Gastroesophageal sphincter (tissue), 4 donors: Measurements from ENCODE around the gene FXYD6. TPM values are rescaled to one million over a fixed set of nuclear protein-coding genes. Genes with fewer than 3 reads are reported as not detected.

Source experiments
- ATAC-seq: fragments of 150-250 bp; one replicate; pipeline ENCODE4 v1.9.1; 2016; ENCODE audit warnings: mild to moderate bottlenecking, moderate library complexity
- H3K27ac ChIP-seq, 4 donors: fragments of 200-600 bp; sonication (generic) in 3 of 4; 1 replicate in 3 of 4; 2 replicates in 1 of 4; pipeline ENCODE4 v1.5.1; 2016 to 2019
- H3K27me3 ChIP-seq: fragments of 200-600 bp; sonication (generic); one replicate; pipeline ENCODE4 v1.5.1; 2019
- H3K36me3 ChIP-seq, 2 donors: fragments of 200-600 bp; sonication (generic); one replicate each; pipeline ENCODE4 v1.5.1; 2019; ENCODE audit warnings: control low read depth in 1 of 2
- H3K4me1 ChIP-seq, 3 donors: fragments of 200-600 bp; sonication (generic); 1 replicate in 2 of 3; 2 replicates in 1 of 3; pipeline ENCODE4 v1.5.1; 2016 to 2019; ENCODE audit warnings: control low read depth in 2 of 3
- H3K4me3 ChIP-seq, 2 donors: fragments of 200-600 bp; sonication (generic); one replicate each; pipeline ENCODE4 v1.5.1; 2019; ENCODE audit warnings: mild to moderate bottlenecking in 1 of 2, moderate library complexity in 1 of 2
- H3K9me3 ChIP-seq, 3 donors: fragments of 200-600 bp; sonication (generic); one replicate each; pipeline ENCODE4 v1.5.1; 2017 to 2019; ENCODE audit warnings: control low read depth in 2 of 3
- EP300 ChIP-seq: sonication (generic); formaldehyde crosslinking; IDR thresholded peaks from one replicate; pipeline ENCODE4 v1.6.1; 2017; ENCODE audit warnings: antibody characterized with exemption, mild to moderate bottlenecking
- POLR2A ChIP-seq, 2 donors: fragments of 450-650 bp; IDR thresholded peaks; one replicate each; pipeline ENCODE4 v1.6.1; 2017; ENCODE audit warnings: antibody characterized with exemption in 2 of 2, mild to moderate bottlenecking in 2 of 2, moderate library complexity in 1 of 2
- POLR2AphosphoS5 ChIP-seq: sonication (generic); formaldehyde crosslinking; IDR thresholded peaks from one replicate; pipeline ENCODE4 v1.6.1; 2017; ENCODE audit warnings: antibody characterized with exemption
- WGBS, 2 donors: methylation state at CpG; one replicate each; pipeline ENCODE4 v1.1.5; 2018; ENCODE audit warnings: low coverage in 1 of 2; 5-methylcytosine and 5-hydroxymethylcytosine counted together
- total RNA-seq, 4 donors: library from RNA; depleted of rRNA; stranded (reverse); fragments of >200 nt; gene quantifications; one replicate each; pipeline ENCODE4 v1.1.0, GENCODE V29; 2016
- TF ChIP-seq, protein P1 (sequence below), 4 experiments: fragments of 200-600 bp in 2 of 4; fragments of 450-650 bp in 2 of 4; sonication (generic) in 1 of 4; IDR thresholded peaks; one replicate each; pipeline ENCODE4 v1.5.1; 2017 to 2019; ENCODE audit warnings: antibody characterized with exemption in 4 of 4, mild to moderate bottlenecking in 2 of 4, moderate library complexity in 2 of 4

Gene FXYD6
- total RNA-seq, 4 donors from 2014 or later = 28.6 to 76.7 (median 74.4) TPM

DNA sequence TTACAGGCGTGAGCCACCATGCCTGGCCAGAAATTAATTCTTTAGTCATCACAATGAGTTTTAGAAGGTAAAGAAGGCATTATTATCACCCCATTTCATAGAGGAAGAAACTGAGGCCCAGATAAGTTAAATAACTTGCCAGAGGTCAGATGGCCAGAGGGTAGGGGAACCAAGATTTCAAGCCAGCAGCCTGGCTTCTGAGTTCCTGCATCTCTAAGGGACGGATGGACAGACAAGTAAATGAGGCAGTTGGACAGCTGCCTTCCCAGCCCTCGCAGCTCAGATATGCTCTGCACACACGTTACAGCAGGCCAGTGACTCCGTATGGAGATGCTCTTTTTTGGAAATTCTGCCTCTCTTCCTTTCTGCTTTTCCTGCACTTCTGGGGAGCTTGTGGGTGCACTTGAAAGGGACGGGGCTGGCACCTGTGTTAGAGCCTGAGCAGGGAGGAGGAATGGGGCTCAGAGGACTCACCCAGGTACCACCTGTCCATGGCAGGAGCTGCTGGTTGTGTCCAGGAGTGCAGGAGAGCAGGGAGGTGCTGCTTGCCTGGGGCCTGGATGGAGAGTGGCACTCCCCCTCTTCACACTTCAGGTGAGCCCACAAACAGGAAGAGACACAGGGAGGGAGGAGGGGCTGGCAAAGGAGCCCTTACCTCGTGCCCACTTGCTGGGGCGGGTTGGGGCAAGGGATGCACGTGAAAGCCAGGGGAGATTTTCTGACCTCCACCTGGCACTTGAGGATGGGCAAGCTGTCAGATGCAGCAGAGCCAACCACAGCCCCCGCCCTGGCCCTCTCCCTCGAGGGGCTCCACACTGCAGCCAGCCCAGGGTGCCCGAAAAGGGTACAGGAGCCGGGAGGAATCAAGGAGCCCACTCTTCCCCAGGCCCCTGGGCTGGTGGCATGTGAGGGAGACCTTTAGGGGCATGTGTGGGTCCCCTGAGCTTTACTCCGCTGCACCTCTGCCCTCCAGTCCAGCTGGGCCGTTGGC is 48.6 kb downstream of the FXYD6 start:
- no peak for ATAC-seq
- Histone ChIP-seq H3K4me1 (peaks cover 0 to 69% (median 19%) of the 10 kb centered on the region in 3 donors), H3K9me3 (no peaks in the 10 kb centered on the region), H3K36me3 (no peaks in the 10 kb centered on the region), H3K27me3 (peaks cover 69% of the 10 kb centered on the region), H3K27ac (peak overlapping the region in 3 of 4 donors; percentile 50 to 72 (median 64)), H3K4me3 (no peak overlapping the region)
- 41 to 51% methylated on average over 5 to 6 of the region's 15 CpGs for WGBS, 2 donors
- no peak for TF ChIP-seq POLR2A (IDR thresholded peaks at IDR 0.05)
- TF ChIP-seq POLR2AphosphoS5 = no peak
- TF ChIP-seq, protein P1, sequence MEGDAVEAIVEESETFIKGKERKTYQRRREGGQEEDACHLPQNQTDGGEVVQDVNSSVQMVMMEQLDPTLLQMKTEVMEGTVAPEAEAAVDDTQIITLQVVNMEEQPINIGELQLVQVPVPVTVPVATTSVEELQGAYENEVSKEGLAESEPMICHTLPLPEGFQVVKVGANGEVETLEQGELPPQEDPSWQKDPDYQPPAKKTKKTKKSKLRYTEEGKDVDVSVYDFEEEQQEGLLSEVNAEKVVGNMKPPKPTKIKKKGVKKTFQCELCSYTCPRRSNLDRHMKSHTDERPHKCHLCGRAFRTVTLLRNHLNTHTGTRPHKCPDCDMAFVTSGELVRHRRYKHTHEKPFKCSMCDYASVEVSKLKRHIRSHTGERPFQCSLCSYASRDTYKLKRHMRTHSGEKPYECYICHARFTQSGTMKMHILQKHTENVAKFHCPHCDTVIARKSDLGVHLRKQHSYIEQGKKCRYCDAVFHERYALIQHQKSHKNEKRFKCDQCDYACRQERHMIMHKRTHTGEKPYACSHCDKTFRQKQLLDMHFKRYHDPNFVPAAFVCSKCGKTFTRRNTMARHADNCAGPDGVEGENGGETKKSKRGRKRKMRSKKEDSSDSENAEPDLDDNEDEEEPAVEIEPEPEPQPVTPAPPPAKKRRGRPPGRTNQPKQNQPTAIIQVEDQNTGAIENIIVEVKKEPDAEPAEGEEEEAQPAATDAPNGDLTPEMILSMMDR (IDR thresholded peaks at IDR 0.05) = no peak
- TF ChIP-seq EP300 = no peak

DNA sequence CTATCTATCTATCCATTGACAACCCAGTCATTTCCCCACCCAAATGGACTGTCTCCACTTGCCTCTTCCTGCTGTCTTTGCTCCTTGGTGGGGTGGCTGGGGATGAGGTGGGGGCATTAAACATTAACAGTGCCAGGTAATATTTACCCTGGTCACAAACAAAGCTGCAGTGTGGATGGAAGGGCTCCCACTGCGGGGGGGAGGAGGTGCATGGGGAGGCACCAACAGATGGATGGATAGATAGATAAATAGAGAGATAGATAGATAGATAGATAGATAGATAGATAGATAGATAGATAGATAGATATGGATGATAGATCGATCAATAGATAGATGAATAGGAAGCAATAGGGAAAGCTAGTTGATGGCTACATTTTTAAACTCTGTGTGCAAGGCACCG is 49.6 kb downstream of the FXYD6 start:
- no peak overlapping the region for H3K27ac ChIP-seq
- 77 to 83% methylated on average over 2 to 3 of the region's 3 CpGs for WGBS, 2 donors
- no peak for ATAC-seq
- no peak for TF ChIP-seq POLR2AphosphoS5
- no peaks in the 10 kb centered on the region for H3K36me3 ChIP-seq
- H3K4me3 ChIP-seq = no peak overlapping the region
- H3K9me3 ChIP-seq = no peaks in the 10 kb centered on the region
- H3K27me3 ChIP-seq = peaks cover 60% of the 10 kb centered on the region
- peaks cover 0 to 78% (median 19%) of the 10 kb centered on the region in 3 donors for H3K4me1 ChIP-seq

DNA sequence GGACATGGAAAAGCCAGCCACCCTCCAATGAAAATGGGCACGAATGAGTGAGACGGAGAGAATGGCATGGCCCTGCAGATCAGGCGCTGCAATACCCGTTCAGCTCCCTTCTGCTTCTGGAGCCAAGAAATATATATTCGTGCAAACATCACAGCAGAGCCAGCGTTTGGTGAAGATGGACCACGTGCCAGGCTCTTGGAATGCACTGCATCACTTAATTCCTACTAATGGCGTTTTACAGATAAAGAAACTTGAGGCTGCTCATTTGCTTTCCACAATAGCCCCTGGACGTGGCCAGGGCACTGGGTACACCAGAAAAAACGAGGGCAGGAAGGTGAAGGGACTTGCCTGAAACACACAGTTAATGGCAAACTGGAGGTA is 50.3 kb downstream of the FXYD6 start:
- H3K36me3 ChIP-seq = no peaks in the 10 kb centered on the region
- no peak overlapping the region for H3K27ac ChIP-seq
- TF ChIP-seq POLR2AphosphoS5 = no peak
- no peak for TF ChIP-seq POLR2A (IDR thresholded peaks at IDR 0.05)
- no peak overlapping the region for H3K4me3 ChIP-seq
- peaks cover 0 to 75% (median 19%) of the 10 kb centered on the region in 3 donors for H3K4me1 ChIP-seq
- peaks cover 54% of the 10 kb centered on the region for H3K27me3 ChIP-seq
- no peaks in the 10 kb centered on the region for H3K9me3 ChIP-seq
- WGBS, 2 donors = 0 to 56% methylated on average over 1 to 10 of the region's 10 CpGs
- ATAC-seq = no peak

DNA sequence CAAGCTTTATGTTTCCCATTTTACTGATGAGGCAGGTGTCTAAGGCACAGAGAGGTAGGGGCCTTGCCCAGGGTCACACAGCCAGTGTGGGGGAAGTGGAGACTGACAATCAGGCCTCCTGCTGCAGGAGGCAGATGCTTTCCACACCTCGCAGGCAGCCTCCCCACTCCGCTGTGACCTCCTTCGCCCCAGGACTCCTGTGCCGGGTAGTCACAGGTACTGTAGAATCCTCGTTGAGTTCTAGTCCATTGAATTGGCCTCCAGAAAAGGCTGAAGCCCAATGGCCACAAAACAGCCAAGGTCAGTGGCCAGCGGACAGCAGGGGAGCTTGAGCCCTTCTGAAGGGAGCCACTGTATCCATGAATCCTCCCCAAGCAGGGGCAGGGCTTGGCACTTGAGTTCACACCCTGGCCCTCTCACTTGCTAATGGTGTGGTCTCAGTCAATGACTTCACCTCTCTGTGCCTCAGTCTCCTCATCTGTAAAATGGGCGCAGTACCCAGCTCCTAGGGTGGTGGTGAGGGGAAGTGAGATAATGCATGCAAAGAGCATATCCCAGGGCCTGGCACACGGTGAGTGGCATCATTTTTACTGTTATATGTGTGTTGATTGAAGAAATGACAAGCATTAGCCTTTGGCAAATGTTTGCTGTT is 50.8 kb downstream of the FXYD6 start:
- H3K27ac ChIP-seq = peak overlapping the region in 2 of 4 donors; percentile 78 to 80
- 67 to 84% methylated on average over 2 to 4 of the region's 8 CpGs for WGBS, 2 donors

DNA sequence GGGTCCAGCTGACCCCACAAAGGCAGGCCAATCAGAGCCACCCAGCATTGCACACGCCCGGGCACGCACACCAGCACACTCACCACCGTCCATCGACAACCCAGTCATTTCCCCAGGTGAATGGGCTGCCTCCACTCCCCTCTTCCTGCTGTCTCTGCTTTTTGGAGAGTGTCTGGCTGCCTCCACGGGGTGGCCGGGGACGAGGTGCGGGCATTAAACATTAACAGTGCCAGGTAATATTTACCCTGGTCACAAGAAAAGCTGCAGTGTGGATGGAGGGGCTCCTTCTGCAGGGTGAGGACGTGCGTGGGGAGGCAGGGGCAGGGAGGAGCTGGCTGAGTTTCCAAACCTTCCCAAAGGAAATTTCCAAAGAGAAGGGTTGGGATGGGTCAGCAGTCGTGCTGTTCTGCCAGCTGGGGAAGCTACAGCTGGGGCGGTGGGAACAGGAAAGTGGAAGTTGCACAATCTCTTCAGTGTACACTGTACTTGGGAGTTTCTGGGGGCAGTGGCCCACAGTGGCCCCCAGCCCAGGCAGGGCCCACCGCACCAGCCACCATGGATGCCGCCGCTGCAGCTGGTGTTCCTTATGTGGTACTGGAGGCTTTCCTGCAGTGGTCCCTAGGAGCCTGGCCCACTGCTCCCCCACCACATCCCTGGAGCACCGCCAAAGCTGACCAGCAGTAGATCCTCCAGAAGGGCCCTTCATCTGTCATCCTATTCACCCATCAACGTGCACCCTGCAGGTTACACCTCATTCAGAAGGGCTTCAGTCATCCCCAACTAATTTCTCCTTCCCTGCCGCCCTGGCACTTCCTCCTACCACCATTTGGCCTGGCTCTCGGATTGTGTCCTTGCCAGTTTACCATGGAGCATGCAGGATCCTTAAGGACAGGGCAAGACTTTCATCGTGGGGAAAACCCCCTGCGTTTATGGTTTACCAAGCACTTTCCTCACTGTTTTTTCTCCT is 51.6 kb downstream of the FXYD6 start, which contains the start of gene FXYD2:
Gene FXYD2 (minus strand): TSS at position 174 of the 967 bp plus-strand sequence. CDS start 66 bp downstream, at position 108.
- peak; percentile 67 for ATAC-seq
- no peaks in the 10 kb centered on the region for H3K36me3 ChIP-seq
- WGBS, 2 donors = 37 to 52% methylated on average over 10 of the region's 22 CpGs
- H3K4me3 ChIP-seq = no peak within 1 kb of the TSS
- peak within 1 kb of the TSS in 3 of 4 donors; percentile 78 to 80 (median 78) for H3K27ac ChIP-seq
- H3K4me1 ChIP-seq = peaks cover 0 to 62% (median 19%) of the 10 kb centered on the region in 3 donors
- TF ChIP-seq POLR2AphosphoS5 (peak; percentile 47), POLR2A (IDR thresholded peaks at IDR 0.05) (no peak)
- no peaks in the 10 kb centered on the region for H3K9me3 ChIP-seq
- H3K27me3 ChIP-seq = peaks cover 40% of the 10 kb centered on the region

More for the DNA sequence above, 50.8 kb downstream of the FXYD6 start:
- ATAC-seq = no peak
- Histone ChIP-seq H3K4me3 (no peak overlapping the region), H3K4me1 (peaks cover 0 to 70% (median 19%) of the 10 kb centered on the region in 3 donors), H3K27me3 (peaks cover 48% of the 10 kb centered on the region), H3K36me3 (no peaks in the 10 kb centered on the region), H3K9me3 (no peaks in the 10 kb centered on the region)
- TF ChIP-seq POLR2A (IDR thresholded peaks at IDR 0.05) = no peak
- TF ChIP-seq, protein P1 (IDR thresholded peaks at IDR 0.05) = no peak
- no peak for TF ChIP-seq EP300
- no peak for TF ChIP-seq POLR2AphosphoS5
